Osteoblast (primary cell): ENCODE measurements around the gene ITGB3BP. TPM values are rescaled to one million over a fixed set of nuclear protein-coding genes. Genes with fewer than 3 reads are reported as not detected.
A peak's percentile ranks its signal among the peaks of the same experiment; 100 is the strongest.

Experiments
- DNase-seq: peaks from one replicate; pipeline ENCODE4 v3.0.0; 2011; ENCODE audit warnings: low spot score, mixed read lengths; ENCODE audit not compliant: insufficient read length; ENCODE audit errors: missing footprints
- H2AFZ ChIP-seq: 2 replicates; pipeline ENCODE4 v1.6.0; 2011; ENCODE audit warnings: mild to moderate bottlenecking, low read length
- H3K27ac ChIP-seq: 2 replicates; pipeline ENCODE4 v1.5.1; 2011; ENCODE audit warnings: mild to moderate bottlenecking, low read depth, low read length, moderate library complexity
- H3K27me3 ChIP-seq: 2 replicates; pipeline ENCODE4 v1.6.0; 2012; ENCODE audit warnings: mild to moderate bottlenecking, control low read depth, inconsistent platforms, low read length, moderate library complexity; ENCODE audit not compliant: insufficient read depth
- H3K36me3 ChIP-seq: 2 replicates; pipeline ENCODE4 v1.5.1; 2011; ENCODE audit warnings: mild to moderate bottlenecking, low read length, control low read depth, moderate library complexity; ENCODE audit not compliant: insufficient read depth
- H3K4me1 ChIP-seq: 2 replicates; pipeline ENCODE4 v1.5.1; 2011; ENCODE audit warnings: mild to moderate bottlenecking, low read length, control low read depth, moderate library complexity; ENCODE audit not compliant: insufficient read depth
- H3K4me2 ChIP-seq: 2 replicates; pipeline ENCODE4 v1.6.0; 2011; ENCODE audit warnings: mild to moderate bottlenecking, low read length; ENCODE audit not compliant: insufficient read depth
- H3K4me3 ChIP-seq: fragments of 200-600 bp; sonication (generic); 3 replicates; pipeline ENCODE4 v1.5.1; 2012; ENCODE audit warnings: mild to moderate bottlenecking, low read length, inconsistent platforms; ENCODE audit not compliant: insufficient read depth
- H3K79me2 ChIP-seq: 2 replicates; pipeline ENCODE4 v1.6.0; 2012; ENCODE audit warnings: mild to moderate bottlenecking, low read length, control low read depth, inconsistent platforms; ENCODE audit not compliant: insufficient read depth
- H3K9me3 ChIP-seq: 2 replicates; pipeline ENCODE4 v1.5.1; 2011; ENCODE audit warnings: low read depth, low read length, control low read depth
- H4K20me1 ChIP-seq: 2 replicates; pipeline ENCODE4 v1.6.0; 2012; ENCODE audit warnings: mild to moderate bottlenecking, low read length, control low read depth; ENCODE audit not compliant: insufficient read depth
- CTCF ChIP-seq: IDR thresholded peaks from 2 replicates; pipeline ENCODE4 v1.5.1; 2011; ENCODE audit warnings: mild to moderate bottlenecking, low read depth, low read length, moderate library complexity; ENCODE audit errors: extremely low read depth
- total RNA-seq: library from RNA; depleted of rRNA; stranded (reverse); fragments of >200 nt; gene quantifications from 2 replicates; pipeline ENCODE4 v1.2.3, GENCODE V29; 2012

The ITGB3BP gene
- total RNA-seq, 1 donor, result 10.5 TPM

GRCh38 chr1:63532727-63533126 is 9.7 kb upstream of the ITGB3BP start:
- DNase-seq, result no peak
- Histone ChIP-seq H3K27me3 (no peaks in the 10 kb centered on the region), H3K4me2 (no peak overlapping the region), H3K36me3 (peaks cover 4% of the 10 kb centered on the region), H3K79me2 (no peaks in the 10 kb centered on the region), H3K4me1 (no peaks in the 10 kb centered on the region), H2AFZ (no peak overlapping the region), H3K4me3 (no peak overlapping the region), H4K20me1 (no peaks in the 10 kb centered on the region), H3K27ac (no peak overlapping the region), H3K9me3 (no peaks in the 10 kb centered on the region)
- TF ChIP-seq CTCF, result no peak

- Histone ChIP-seq H3K36me3 (peaks cover 4% of the 10 kb centered on the region), H3K27me3 (no peaks in the 10 kb centered on the region), H3K27ac (peak overlapping the region; percentile 95), H4K20me1 (no peaks in the 10 kb centered on the region), H3K4me2 (peak overlapping the region; percentile 92), H3K79me2 (peaks cover 28% of the 10 kb centered on the region), H3K9me3 (no peaks in the 10 kb centered on the region), H3K4me1 (peaks cover 20% of the 10 kb centered on the region), H2AFZ (peak overlapping the region; percentile 100), H3K4me3 (peak overlapping the region; percentile 81)
- DNase-seq, result no peak
- no peak for TF ChIP-seq CTCF
These were observed 1.2 kb upstream of the ITGB3BP start for GRCh38 chr1:63524201-63524600.

GRCh38 chr1:63523738-63524137 is 713 bp upstream of the ITGB3BP start:
- H3K27me3 ChIP-seq, result no peaks in the 10 kb centered on the region
- H4K20me1 ChIP-seq, result no peaks in the 10 kb centered on the region
- peak overlapping the region; percentile 92 for H3K4me2 ChIP-seq
- no peak for DNase-seq
- peaks cover 4% of the 10 kb centered on the region for H3K36me3 ChIP-seq
- peaks cover 20% of the 10 kb centered on the region for H3K4me1 ChIP-seq
- peak overlapping the region; percentile 100 for H2AFZ ChIP-seq
- H3K9me3 ChIP-seq, result no peaks in the 10 kb centered on the region
- TF ChIP-seq CTCF, result no peak
- H3K79me2 ChIP-seq, result peaks cover 32% of the 10 kb centered on the region
- H3K27ac ChIP-seq, result peak overlapping the region; percentile 95
- H3K4me3 ChIP-seq, result peak overlapping the region; percentile 81

- no peak for DNase-seq
- Histone ChIP-seq H3K9me3 (no peaks in the 10 kb centered on the region), H3K36me3 (no peaks in the 10 kb centered on the region), H3K79me2 (peaks cover 19% of the 10 kb centered on the region), H4K20me1 (no peaks in the 10 kb centered on the region), H2AFZ (no peak overlapping the region), H3K4me2 (no peak overlapping the region), H3K27ac (no peak overlapping the region), H3K4me1 (no peaks in the 10 kb centered on the region), H3K4me3 (no peak overlapping the region), H3K27me3 (no peaks in the 10 kb centered on the region)
- no peak for TF ChIP-seq CTCF
These were observed 6.4 kb downstream of the ITGB3BP start for GRCh38 chr1:63516629-63517028.
